VCaP (cell line): ENCODE data around the gene HTR2B.

ENCODE experiments used
- H3K27ac ChIP-seq: fragments of 450-650 bp; 2 replicates; pipeline ENCODE4 v1.5.1; 2017
- CTCF ChIP-seq: fragments of 450-650 bp; conservative IDR thresholded peaks from 2 replicates; pipeline ENCODE4 v1.5.1; 2017; ENCODE audit warnings: mild to moderate bottlenecking, moderate library complexity

The HTR2B gene

GRCh38 chr2:231118614-231118942 lies 6.3 kb downstream of the HTR2B start:
- no peak for TF ChIP-seq CTCF
- H3K27ac ChIP-seq = no peak overlapping the region; the same call in 1 of the 2 replicates

- H3K27ac ChIP-seq = no peak overlapping the region; the same call in 1 of the 2 replicates
- TF ChIP-seq CTCF = no peak
Observed at GRCh38 chr2:231117922-231118613, 6.8 kb downstream of the HTR2B start.

GRCh38 chr2:231117148-231117547 lies 7.7 kb downstream of the HTR2B start:
- no peak overlapping the region for H3K27ac ChIP-seq
- no peak for TF ChIP-seq CTCF

GRCh38 chr2:231115651-231116050 lies 9.2 kb downstream of the HTR2B start:
- no peak overlapping the region for H3K27ac ChIP-seq
- no peak for TF ChIP-seq CTCF

- TF ChIP-seq CTCF = no peak
Observed at GRCh38 chr2:231113489-231113888, 11.4 kb downstream of the HTR2B start.

GRCh38 chr2:231111987-231112386 lies 12.9 kb downstream of the HTR2B start:
- no peak for TF ChIP-seq CTCF
- H3K27ac ChIP-seq = no peak overlapping the region

More at GRCh38 chr2:231113489-231113888, 11.4 kb downstream of the HTR2B start:
- H3K27ac ChIP-seq = no peak overlapping the region

- H3K27ac ChIP-seq = no peak overlapping the region
Observed at GRCh38 chr2:231110551-231110950, 14.3 kb downstream of the HTR2B start.

More at GRCh38 chr2:231110551-231110950, 14.3 kb downstream of the HTR2B start:
- TF ChIP-seq CTCF = no peak
